ENCODE data around the gene USP46.

USP46 gene

DNA sequence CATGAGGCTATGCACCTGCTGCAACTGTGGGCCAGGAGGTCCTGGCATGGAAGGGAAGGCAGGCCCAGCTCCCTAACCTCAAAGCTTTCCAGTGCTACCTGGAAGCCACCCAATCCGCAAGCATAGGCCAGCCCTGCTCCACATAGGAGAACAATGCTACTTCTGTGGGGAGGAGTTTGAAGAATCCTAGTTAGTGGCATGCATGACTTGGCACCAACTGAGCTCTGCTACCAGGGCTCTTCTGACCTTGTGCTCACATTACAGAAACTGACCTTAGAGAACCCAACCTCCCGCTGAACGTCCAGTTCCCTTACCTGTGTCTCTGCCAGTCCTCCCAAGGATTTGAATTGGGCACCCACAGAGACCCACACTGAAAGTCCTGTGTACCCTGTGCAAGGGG, 58.8 kb downstream of the USP46 start:
- no peak overlapping the region for H2BK12ac ChIP-seq (ENCODE audit: low read length)
- DNase-seq, result no peak
- H3K36me3 ChIP-seq (ENCODE audit: control insufficient read depth in 1 of 2, insufficient read depth in 2 of 2, low read length in 2 of 2), result peaks cover 9 to 25% of the 10 kb centered on the region in 2 experiments
- no peak overlapping the region for H4K12ac ChIP-seq (ENCODE audit: low read depth, low read length)
- H3K18ac ChIP-seq (ENCODE audit: low read length), result no peak overlapping the region
- no peak overlapping the region for H3K14ac ChIP-seq (ENCODE audit: low read length)
- H4K91ac ChIP-seq (ENCODE audit: low read depth, low read length), result no peak overlapping the region
- H4K8ac ChIP-seq (ENCODE audit: low read depth, low read length), result no peak overlapping the region
- no peaks in the 10 kb centered on the region for H3K4me1 ChIP-seq (ENCODE audit: control insufficient read depth in 1 of 2, insufficient read depth in 2 of 2, low read length in 2 of 2)
- H2AK5ac ChIP-seq (ENCODE audit: low read length), result no peak overlapping the region
- H3K9ac ChIP-seq (ENCODE audit: low read length), result no peak overlapping the region
- H3K23ac ChIP-seq (ENCODE audit: low read length), result no peak overlapping the region
- H3K27ac ChIP-seq (ENCODE audit: low read depth, low read length), result no peak overlapping the region
- no peak overlapping the region for H3K4me3 ChIP-seq (ENCODE audit: low read depth, low read length)
- H3K79me2 ChIP-seq (ENCODE audit: control insufficient read depth, insufficient read depth, low read length, poor library complexity), result no peaks in the 10 kb centered on the region
- no peak overlapping the region for H2BK120ac ChIP-seq (ENCODE audit: insufficient read depth, low read length, poor library complexity)
- no peak overlapping the region for H2BK5ac ChIP-seq (ENCODE audit: low read depth, low read length, poor library complexity)
- no peak overlapping the region for H2AFZ ChIP-seq (ENCODE audit: insufficient read depth, low read length, poor library complexity)
- H3K4me2 ChIP-seq (ENCODE audit: low read length), result no peak overlapping the region
- H3K4ac ChIP-seq (ENCODE audit: low read depth, low read length), result no peak overlapping the region
- no peaks in the 10 kb centered on the region for H3K27me3 ChIP-seq (ENCODE audit: insufficient read depth, low read length)
- H3K79me1 ChIP-seq (ENCODE audit: low read length), result no peaks in the 10 kb centered on the region
- WGBS (ENCODE audit: extremely low coverage, insufficient coverage, insufficient read length), result no CpG with 5 or more reads among the region's 3 CpGs
- H3K9me3 ChIP-seq (ENCODE audit: insufficient read depth, low read depth, low read length), result peaks cover 2% of the 10 kb centered on the region

DNA sequence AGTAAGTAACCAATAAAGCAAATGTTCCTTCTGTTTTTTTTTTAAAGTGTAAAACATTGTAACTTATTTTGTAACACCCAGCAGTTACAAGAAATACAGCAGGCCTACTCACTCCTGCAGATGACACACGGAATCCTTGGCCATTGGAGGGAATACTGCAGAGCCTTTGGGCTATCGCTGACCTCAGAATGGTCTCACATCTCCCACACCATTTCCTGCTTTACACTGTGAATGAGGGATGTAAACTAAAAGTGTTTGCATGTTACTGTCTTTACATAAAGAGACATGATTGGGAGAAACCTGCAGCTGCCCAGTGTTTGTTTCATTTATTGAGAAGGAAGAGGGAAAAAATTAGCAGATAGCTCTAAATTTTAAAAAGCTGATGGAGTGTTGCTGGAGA, 64.1 kb downstream of the USP46 start:
- Histone ChIP-seq H4K91ac (ENCODE audit: low read depth, low read length) (no peak overlapping the region), H2AK5ac (ENCODE audit: low read length) (no peak overlapping the region), H3K4ac (ENCODE audit: low read depth, low read length) (no peak overlapping the region), H2BK5ac (ENCODE audit: low read depth, low read length, poor library complexity) (no peak overlapping the region), H3K14ac (ENCODE audit: low read length) (no peak overlapping the region), H3K4me3 (ENCODE audit: low read depth, low read length) (no peak overlapping the region), H3K79me1 (ENCODE audit: low read length) (no peaks in the 10 kb centered on the region), H3K36me3 (ENCODE audit: control insufficient read depth in 1 of 2, insufficient read depth in 2 of 2, low read length in 2 of 2) (peaks cover 9 to 14% of the 10 kb centered on the region in 2 experiments), H3K4me2 (ENCODE audit: low read length) (no peak overlapping the region), H2AFZ (ENCODE audit: insufficient read depth, low read length, poor library complexity) (no peak overlapping the region), H3K79me2 (ENCODE audit: control insufficient read depth, insufficient read depth, low read length, poor library complexity) (no peaks in the 10 kb centered on the region), H2BK120ac (ENCODE audit: insufficient read depth, low read length, poor library complexity) (no peak overlapping the region), H3K27me3 (ENCODE audit: insufficient read depth, low read length) (no peaks in the 10 kb centered on the region), H2BK12ac (ENCODE audit: low read length) (no peak overlapping the region), H3K4me1 (ENCODE audit: control insufficient read depth in 1 of 2, insufficient read depth in 2 of 2, low read length in 2 of 2) (no peaks in the 10 kb centered on the region), H3K9ac (ENCODE audit: low read length) (no peak overlapping the region), H3K9me3 (ENCODE audit: insufficient read depth, low read depth, low read length) (no peaks in the 10 kb centered on the region), H3K27ac (ENCODE audit: low read depth, low read length) (no peak overlapping the region), H4K8ac (ENCODE audit: low read depth, low read length) (no peak overlapping the region), H4K12ac (ENCODE audit: low read depth, low read length) (no peak overlapping the region), H3K23ac (ENCODE audit: low read length) (no peak overlapping the region), H3K18ac (ENCODE audit: low read length) (no peak overlapping the region)
- DNase-seq, result no peak
- WGBS (ENCODE audit: extremely low coverage, insufficient coverage, insufficient read length), result no CpG with 5 or more reads among the region's 2 CpGs

- Histone ChIP-seq H2BK120ac (ENCODE audit: insufficient read depth, low read length, poor library complexity) (no peak overlapping the region), H4K12ac (ENCODE audit: low read depth, low read length) (no peak overlapping the region), H3K27ac (ENCODE audit: low read depth, low read length) (no peak overlapping the region), H2AK5ac (ENCODE audit: low read length) (no peak overlapping the region), H3K4ac (ENCODE audit: low read depth, low read length) (no peak overlapping the region), H3K4me1 (ENCODE audit: control insufficient read depth in 1 of 2, insufficient read depth in 2 of 2, low read length in 2 of 2) (peaks cover 1 to 3% of the 10 kb centered on the region in 2 experiments), H4K91ac (ENCODE audit: low read depth, low read length) (no peak overlapping the region), H3K36me3 (ENCODE audit: control insufficient read depth in 1 of 2, insufficient read depth in 2 of 2, low read length in 2 of 2) (peaks cover 8 to 12% of the 10 kb centered on the region in 2 experiments), H4K8ac (ENCODE audit: low read depth, low read length) (no peak overlapping the region), H3K79me1 (ENCODE audit: low read length) (no peaks in the 10 kb centered on the region), H3K9me3 (ENCODE audit: insufficient read depth, low read depth, low read length) (peaks cover 2% of the 10 kb centered on the region), H3K9ac (ENCODE audit: low read length) (no peak overlapping the region), H3K4me2 (ENCODE audit: low read length) (no peak overlapping the region), H3K4me3 (ENCODE audit: low read depth, low read length) (no peak overlapping the region), H3K23ac (ENCODE audit: low read length) (no peak overlapping the region), H2BK5ac (ENCODE audit: low read depth, low read length, poor library complexity) (no peak overlapping the region), H3K27me3 (ENCODE audit: insufficient read depth, low read length) (no peaks in the 10 kb centered on the region), H2AFZ (ENCODE audit: insufficient read depth, low read length, poor library complexity) (no peak overlapping the region), H2BK12ac (ENCODE audit: low read length) (no peak overlapping the region), H3K18ac (ENCODE audit: low read length) (no peak overlapping the region), H3K14ac (ENCODE audit: low read length) (no peak overlapping the region), H3K79me2 (ENCODE audit: control insufficient read depth, insufficient read depth, low read length, poor library complexity) (no peaks in the 10 kb centered on the region)
- no peak for DNase-seq
- no CpG with 5 or more reads among the region's 3 CpGs for WGBS (ENCODE audit: extremely low coverage, insufficient coverage, insufficient read length)
Observed at GRCh38 chr4:52592287-52592686, 66.8 kb downstream of the USP46 start.

GRCh38 chr4:52588771-52589591, 70.1 kb downstream of the USP46 start:
- WGBS (ENCODE audit: extremely low coverage, insufficient coverage, insufficient read length), result no CpG with 5 or more reads among the region's 13 CpGs

More at GRCh38 chr4:52588771-52589591, 70.1 kb downstream of the USP46 start:
- Histone ChIP-seq H3K18ac (ENCODE audit: low read length) (no peak overlapping the region), H3K9me3 (ENCODE audit: insufficient read depth, low read depth, low read length) (peaks cover 2% of the 10 kb centered on the region), H2BK5ac (ENCODE audit: low read depth, low read length, poor library complexity) (no peak overlapping the region), H3K27ac (ENCODE audit: low read depth, low read length) (no peak overlapping the region), H3K4me1 (ENCODE audit: control insufficient read depth in 1 of 2, insufficient read depth in 2 of 2, low read length in 2 of 2) (peaks cover 3 to 6% of the 10 kb centered on the region in 2 experiments), H3K4me2 (ENCODE audit: low read length) (no peak overlapping the region), H3K4ac (ENCODE audit: low read depth, low read length) (no peak overlapping the region), H3K4me3 (ENCODE audit: low read depth, low read length) (no peak overlapping the region), H4K91ac (ENCODE audit: low read depth, low read length) (no peak overlapping the region), H3K9ac (ENCODE audit: low read length) (no peak overlapping the region), H3K27me3 (ENCODE audit: insufficient read depth, low read length) (no peaks in the 10 kb centered on the region), H2AFZ (ENCODE audit: insufficient read depth, low read length, poor library complexity) (no peak overlapping the region), H3K79me1 (ENCODE audit: low read length) (no peaks in the 10 kb centered on the region), H3K36me3 (ENCODE audit: control insufficient read depth in 1 of 2, insufficient read depth in 2 of 2, low read length in 2 of 2) (peaks cover 4 to 7% of the 10 kb centered on the region in 2 experiments), H2BK12ac (ENCODE audit: low read length) (no peak overlapping the region), H2BK120ac (ENCODE audit: insufficient read depth, low read length, poor library complexity) (no peak overlapping the region), H3K14ac (ENCODE audit: low read length) (no peak overlapping the region), H3K23ac (ENCODE audit: low read length) (no peak overlapping the region), H4K8ac (ENCODE audit: low read depth, low read length) (no peak overlapping the region), H2AK5ac (ENCODE audit: low read length) (no peak overlapping the region), H3K79me2 (ENCODE audit: control insufficient read depth, insufficient read depth, low read length, poor library complexity) (no peaks in the 10 kb centered on the region), H4K12ac (ENCODE audit: low read depth, low read length) (no peak overlapping the region)
- no peak for DNase-seq
